Gastrocnemius medialis (tissue), 4 donors: ENCODE results near the gene TRIM75. TPM values are rescaled to one million over a fixed set of nuclear protein-coding genes. Genes with fewer than 3 reads are reported as not detected.

Experiments
- ATAC-seq, 2 donors: fragments of 150-250 bp; one replicate each; pipeline ENCODE4 v1.9.1; 2016
- DNase-seq, 2 donors: peaks; one replicate each; pipeline ENCODE4 v3.0.0-alpha.2; 2019
- H3K27ac ChIP-seq, 4 donors: fragments of 200-600 bp; sonication (generic); 1 replicate in 1 of 4; 2 replicates in 3 of 4; pipeline ENCODE4 v1.5.1; 2016 to 2018; ENCODE audit warnings: mild to moderate bottlenecking in 2 of 4, moderate library complexity in 1 of 4
- H3K27me3 ChIP-seq, 3 donors: fragments of 200-600 bp; sonication (generic) in 2 of 3; 1 replicate in 1 of 3; 2 replicates in 2 of 3; pipeline versions ENCODE4 v1.5.1 to v1.6.0; 2016 to 2019; ENCODE audit warnings: mild to moderate bottlenecking in 1 of 3, moderate library complexity in 1 of 3
- H3K36me3 ChIP-seq, 2 donors: fragments of 200-600 bp; sonication (generic) in 1 of 2; one replicate each; pipeline ENCODE4 v1.5.1; 2017 to 2018
- H3K4me1 ChIP-seq, 2 donors: fragments of 200-600 bp; sonication (generic) in 1 of 2; one replicate each; pipeline ENCODE4 v1.5.1; 2016 to 2017; ENCODE audit warnings: mild to moderate bottlenecking in 2 of 2
- H3K4me3 ChIP-seq, 4 donors: fragments of 200-600 bp; sonication (generic) in 3 of 4; 1 replicate in 1 of 4; 2 replicates in 3 of 4; pipeline ENCODE4 v1.5.1; 2016 to 2019; ENCODE audit warnings: mild to moderate bottlenecking in 2 of 4
- H3K9me3 ChIP-seq, 3 donors: fragments of 200-600 bp; sonication (generic) in 2 of 3; 1 replicate in 1 of 3; 2 replicates in 2 of 3; pipeline ENCODE4 v1.5.1; 2016 to 2019
- POLR2A ChIP-seq, 2 donors: fragments of 450-650 bp; IDR thresholded peaks; one replicate each; pipeline ENCODE4 v1.6.1; 2017; ENCODE audit warnings: antibody characterized with exemption in 2 of 2, mild to moderate bottlenecking in 2 of 2, moderate library complexity in 2 of 2
- in situ Hi-C, 4 donors: fragments of 200-750 bp; cut with MboI; loops; one replicate each; pipeline versions ENCODE4 v1.15.0 to v1.8.0; 2017; ENCODE audit warnings: low sequenced_read_pairs in 4 of 4
- intact Hi-C: fragments of 100-400 bp; cut with DNase I; formaldehyde crosslinking; loops from one replicate; pipeline ENCODE4 v1.15.1; 2023; ENCODE audit warnings: low total_unique reads
- total RNA-seq, 4 donors: library from RNA; depleted of rRNA; stranded (reverse); fragments of >200 nt; gene quantifications; one replicate each; pipeline versions ENCODE4 v1.1.0 to v1.2.3, GENCODE V29; 2016
- TF ChIP-seq, protein P1 (sequence below), 5 experiments: fragments of 450-650 bp in 3 of 5; fragments of 200-600 bp in 2 of 5; sonication (generic) in 2 of 5; IDR thresholded peaks in 4 of 5; conservative IDR thresholded peaks in 1 of 5; 1 replicate in 4 of 5; 2 replicates in 1 of 5; pipeline ENCODE4 v1.5.1; 2016 to 2019; ENCODE audit warnings: antibody characterized with exemption in 5 of 5, mild to moderate bottlenecking in 3 of 5, moderate library complexity in 3 of 5

Gene TRIM75
- total RNA-seq, result not detected

DNA sequence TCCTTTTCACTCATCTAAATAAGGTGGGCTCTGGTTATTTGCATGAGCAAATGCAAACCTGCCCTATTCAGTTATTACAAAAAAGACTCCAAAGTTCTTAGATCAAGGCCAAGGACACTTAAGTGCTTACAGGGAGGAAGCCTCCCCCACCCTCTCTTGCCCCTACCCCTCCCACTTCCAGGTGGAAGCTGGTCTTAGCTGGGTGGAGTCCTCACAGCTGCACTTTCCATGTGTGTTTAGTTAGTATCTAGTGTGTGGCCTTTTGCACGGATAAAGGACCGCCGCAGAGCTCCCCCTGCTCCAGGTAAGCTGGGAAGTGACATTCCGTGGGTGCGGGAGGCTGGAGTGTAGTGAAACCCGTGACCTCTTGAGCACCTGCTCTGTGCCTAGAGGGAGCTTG lies at the start of gene TRIM75:
TSS of gene TRIM75 (plus strand) at position 222 of the 400 bp plus-strand sequence. CDS start 5,282 bp downstream, outside the sequence.
- ATAC-seq (no peak), DNase-seq (no peak)
- TF ChIP-seq, protein P1, sequence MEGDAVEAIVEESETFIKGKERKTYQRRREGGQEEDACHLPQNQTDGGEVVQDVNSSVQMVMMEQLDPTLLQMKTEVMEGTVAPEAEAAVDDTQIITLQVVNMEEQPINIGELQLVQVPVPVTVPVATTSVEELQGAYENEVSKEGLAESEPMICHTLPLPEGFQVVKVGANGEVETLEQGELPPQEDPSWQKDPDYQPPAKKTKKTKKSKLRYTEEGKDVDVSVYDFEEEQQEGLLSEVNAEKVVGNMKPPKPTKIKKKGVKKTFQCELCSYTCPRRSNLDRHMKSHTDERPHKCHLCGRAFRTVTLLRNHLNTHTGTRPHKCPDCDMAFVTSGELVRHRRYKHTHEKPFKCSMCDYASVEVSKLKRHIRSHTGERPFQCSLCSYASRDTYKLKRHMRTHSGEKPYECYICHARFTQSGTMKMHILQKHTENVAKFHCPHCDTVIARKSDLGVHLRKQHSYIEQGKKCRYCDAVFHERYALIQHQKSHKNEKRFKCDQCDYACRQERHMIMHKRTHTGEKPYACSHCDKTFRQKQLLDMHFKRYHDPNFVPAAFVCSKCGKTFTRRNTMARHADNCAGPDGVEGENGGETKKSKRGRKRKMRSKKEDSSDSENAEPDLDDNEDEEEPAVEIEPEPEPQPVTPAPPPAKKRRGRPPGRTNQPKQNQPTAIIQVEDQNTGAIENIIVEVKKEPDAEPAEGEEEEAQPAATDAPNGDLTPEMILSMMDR (IDR thresholded peaks at IDR 0.05 in 4 of 5, conservative IDR thresholded peaks at IDR 0.05 in 1 of 5), result no peak
- TF ChIP-seq POLR2A (IDR thresholded peaks at IDR 0.05), result no peak
- Histone ChIP-seq H3K27me3 (no peaks in the 10 kb centered on the region), H3K4me3 (no peak within 1 kb of the TSS), H3K9me3 (no peaks in the 10 kb centered on the region), H3K36me3 (no peaks in the 10 kb centered on the region), H3K4me1 (no peaks in the 10 kb centered on the region), H3K27ac (no peak within 1 kb of the TSS)
- intact Hi-C loops, result no loop called here
- in situ Hi-C loops, result no loop called here

DNA sequence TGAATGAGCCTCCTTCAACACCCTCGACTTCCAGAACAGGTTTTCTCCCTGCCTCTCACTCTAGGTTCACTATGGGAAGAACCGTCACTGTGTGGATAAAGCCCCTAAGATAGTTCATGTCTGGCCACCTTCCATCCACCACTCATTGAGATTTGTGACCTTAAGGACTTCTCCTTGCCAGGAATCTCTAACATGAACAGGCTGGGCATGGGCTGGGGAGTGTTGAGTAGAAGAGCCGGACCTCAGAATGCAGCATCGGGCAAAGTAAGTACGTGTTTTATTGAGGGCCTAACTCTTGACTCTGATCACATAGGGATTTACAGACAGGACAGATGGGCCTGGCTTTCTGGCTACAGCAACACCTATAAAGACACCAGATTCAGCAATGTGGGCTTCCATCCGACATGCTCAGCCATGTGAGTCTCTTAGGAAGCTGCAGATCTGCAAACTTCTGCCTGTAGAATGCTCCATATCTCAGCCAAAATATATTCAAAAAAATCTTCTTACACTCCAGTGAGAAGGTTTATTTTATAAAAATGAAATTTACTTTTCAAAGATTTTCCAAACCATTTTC lies 48.2 kb upstream of the TRIM75 start:
- in situ Hi-C loops (no loop called here), intact Hi-C loops (no loop called here)
- Histone ChIP-seq H3K4me1 (no peaks in the 10 kb centered on the region), H3K9me3 (no peaks in the 10 kb centered on the region), H3K4me3 (no peak overlapping the region), H3K27me3 (no peaks in the 10 kb centered on the region), H3K27ac (no peak overlapping the region), H3K36me3 (no peaks in the 10 kb centered on the region)
- ATAC-seq, result no peak
- no peak for TF ChIP-seq POLR2A (IDR thresholded peaks at IDR 0.05)
- TF ChIP-seq, protein P1 (IDR thresholded peaks at IDR 0.05 in 4 of 5, conservative IDR thresholded peaks at IDR 0.05 in 1 of 5), result no peak
- DNase-seq, result no peak

DNA sequence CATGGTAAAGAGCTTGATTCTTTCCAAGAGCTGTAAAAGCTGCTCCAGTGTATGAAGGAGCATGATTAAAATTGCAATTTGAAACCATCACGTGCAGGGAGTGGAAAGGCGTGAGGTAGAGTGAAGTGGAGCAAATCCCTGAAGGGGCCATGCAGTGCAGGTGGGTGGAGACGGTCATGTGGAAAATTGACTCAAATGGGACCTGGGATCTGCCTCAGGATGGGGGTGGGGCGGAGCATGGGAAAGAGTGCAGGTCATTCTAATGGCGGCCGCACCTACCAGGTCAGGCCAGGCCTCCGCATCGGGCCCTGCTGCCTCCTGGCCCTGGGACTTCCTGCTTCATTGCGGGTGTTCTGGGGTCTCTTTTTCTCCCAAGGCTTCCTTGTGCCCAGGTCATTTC lies 47.2 kb upstream of the TRIM75 start:
- in situ Hi-C loops (no loop called here), intact Hi-C loops (no loop called here)
- H3K9me3 ChIP-seq, result no peaks in the 10 kb centered on the region
- ATAC-seq (no peak), DNase-seq (no peak)
- no peaks in the 10 kb centered on the region for H3K27me3 ChIP-seq
- no peak overlapping the region for H3K4me3 ChIP-seq
- no peaks in the 10 kb centered on the region for H3K36me3 ChIP-seq
- TF ChIP-seq POLR2A (IDR thresholded peaks at IDR 0.05), result no peak
- TF ChIP-seq, protein P1 (IDR thresholded peaks at IDR 0.05 in 4 of 5, conservative IDR thresholded peaks at IDR 0.05 in 1 of 5), result no peak
- H3K4me1 ChIP-seq, result no peaks in the 10 kb centered on the region
- no peak overlapping the region for H3K27ac ChIP-seq

DNA sequence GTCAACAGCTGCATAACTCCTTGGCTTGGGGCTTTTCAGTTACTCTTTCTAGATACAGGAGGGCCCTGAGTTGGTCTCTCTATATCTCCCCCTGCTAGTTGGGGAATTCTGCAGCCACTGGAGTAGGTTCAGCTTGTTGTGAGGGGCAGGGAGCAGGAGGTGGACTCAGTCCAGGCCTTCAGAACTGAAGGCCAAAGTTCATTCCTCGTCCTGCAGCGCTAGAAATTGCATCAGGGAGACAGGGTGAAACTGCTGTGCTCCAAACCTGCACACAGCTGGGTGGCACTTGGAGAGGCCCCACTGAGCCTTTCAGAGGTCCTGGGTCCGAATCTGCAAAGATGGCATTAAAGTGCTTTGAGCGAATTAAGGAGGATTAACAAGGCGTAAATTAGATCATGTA lies 46.8 kb upstream of the TRIM75 start:
- Histone ChIP-seq H3K9me3 (no peaks in the 10 kb centered on the region), H3K27ac (no peak overlapping the region), H3K27me3 (no peaks in the 10 kb centered on the region), H3K36me3 (no peaks in the 10 kb centered on the region), H3K4me3 (no peak overlapping the region), H3K4me1 (no peaks in the 10 kb centered on the region)
- DNase-seq (no peak), ATAC-seq (no peak)
- in situ Hi-C loops, result no loop called here
- TF ChIP-seq, protein P1 (IDR thresholded peaks at IDR 0.05 in 4 of 5, conservative IDR thresholded peaks at IDR 0.05 in 1 of 5), result no peak
- no peak for TF ChIP-seq POLR2A (IDR thresholded peaks at IDR 0.05)
- intact Hi-C loops, result no loop called here
